IMR-90 (cell line): ENCODE results near the gene ATXN1. TPM values are rescaled to one million over a fixed set of nuclear protein-coding genes. Genes with fewer than 3 reads are reported as not detected.

Source experiments
- ATAC-seq: fragments of 200-7000 bp; cut with Tn5 transposase; 2 replicates; pipeline ENCODE4 v1.9.1; 2020; ENCODE audit warnings: low read depth, mild to moderate bottlenecking, moderate library complexity
- BruUV-seq: library from RNA; stranded (reverse); fragments of 400-500 nt; replicated peaks from 2 replicates; lab custom pipeline; 2021; lab: Mats Ljungman, UMichigan
- CTCF ChIA-PET: fragments of 300-600 bp; formaldehyde crosslinking; extraction: SDS; loops from one replicate; lab custom pipeline; 2021; ENCODE audit warnings: antibody characterized with exemption; lab: Yijun Ruan, JAX
- POLR2A ChIA-PET: fragments of 300-600 bp; sonication (Branson Sonifier 250); formaldehyde crosslinking; loops from one replicate; lab custom pipeline; 2022; ENCODE audit warnings: antibody characterized with exemption; ENCODE audit not compliant: unreplicated experiment; lab: Charles Lee
- DNase-seq: peaks from one replicate; pipeline ENCODE4 v3.0.0; 2013
- H2AFZ ChIP-seq: replicated peaks from 2 replicates; pipeline ENCODE3; 2013; ENCODE audit warnings: low read length, mild to moderate bottlenecking; ENCODE audit not compliant: poor library complexity
- H2AK5ac ChIP-seq: 2 replicates; pipeline ENCODE4 v1.6.1; 2013; ENCODE audit warnings: low read depth, low read length, inconsistent platforms
- H2AK9ac ChIP-seq: replicated peaks from 2 replicates; pipeline ENCODE3; 2013; ENCODE audit warnings: mild to moderate bottlenecking, low read depth, low read length, moderate library complexity; ENCODE audit not compliant: poor library complexity
- H2BK120ac ChIP-seq: 2 replicates; pipeline ENCODE4 v1.6.1; 2013; ENCODE audit warnings: low read depth, low read length, inconsistent platforms
- H2BK15ac ChIP-seq: 3 replicates; pipeline ENCODE4 v1.6.1; 2013; ENCODE audit warnings: low read depth, low read length, inconsistent platforms
- H2BK20ac ChIP-seq: 2 replicates; pipeline ENCODE4 v1.6.1; 2013; ENCODE audit warnings: low read depth, mild to moderate bottlenecking, inconsistent platforms, low read length, moderate library complexity
- H2BK5ac ChIP-seq: 2 replicates; pipeline ENCODE4 v1.6.1; 2013; ENCODE audit warnings: mild to moderate bottlenecking, low read depth, low read length, inconsistent platforms; ENCODE audit not compliant: poor library complexity, severe bottlenecking
- H3K14ac ChIP-seq: replicated peaks from 2 replicates; pipeline ENCODE4 v1.6.1; 2013; ENCODE audit warnings: low read depth, low read length, inconsistent platforms
- H3K18ac ChIP-seq: 2 replicates; pipeline ENCODE4 v1.6.1; 2013; ENCODE audit warnings: low read depth, low read length, control low read depth
- H3K23ac ChIP-seq: 2 replicates; pipeline ENCODE4 v1.6.1; 2013; ENCODE audit warnings: low read depth, low read length, inconsistent platforms
- H3K27ac ChIP-seq: 2 replicates; pipeline ENCODE4 v1.5.1; 2013; ENCODE audit warnings: mild to moderate bottlenecking, control low read depth, low read length; ENCODE audit not compliant: insufficient read depth
- H3K27me3 ChIP-seq: 2 replicates; pipeline ENCODE4 v1.6.1; 2013; ENCODE audit warnings: low read length; ENCODE audit not compliant: control insufficient read depth, insufficient read depth
- H3K36me3 ChIP-seq: 2 replicates; pipeline ENCODE4 v1.6.1; 2013; ENCODE audit warnings: low read length, mixed read lengths; ENCODE audit not compliant: control insufficient read depth, insufficient read depth
- H3K4ac ChIP-seq: 2 replicates; pipeline ENCODE4 v1.6.1; 2013; ENCODE audit warnings: low read depth, low read length, inconsistent platforms
- H3K4me1 ChIP-seq: 2 replicates; pipeline ENCODE4 v1.6.1; 2013; ENCODE audit warnings: low read length, mixed read lengths; ENCODE audit not compliant: control insufficient read depth, insufficient read depth
- H3K4me2 ChIP-seq: 2 replicates; pipeline ENCODE4 v1.6.1; 2013; ENCODE audit warnings: low read depth, mild to moderate bottlenecking, control low read depth, low read length, moderate library complexity
- H3K4me3 ChIP-seq: 2 replicates; pipeline ENCODE4 v1.5.1; 2013; ENCODE audit warnings: low read depth, mild to moderate bottlenecking, control low read depth, low read length, moderate library complexity; ENCODE audit not compliant: insufficient read depth
- H3K56ac ChIP-seq: 2 replicates; pipeline ENCODE4 v1.6.1; 2013; ENCODE audit warnings: low read length, inconsistent platforms; ENCODE audit not compliant: insufficient read depth; ENCODE audit errors: extremely low read depth
- H3K79me1 ChIP-seq, 2 experiments: 2 replicates each; pipeline ENCODE4 v1.6.1; 2013; ENCODE audit warnings: low read length in 2 of 2, inconsistent platforms in 1 of 2, low read depth in 1 of 2
- H3K9ac ChIP-seq: 2 replicates; pipeline ENCODE4 v1.6.1; 2013; ENCODE audit warnings: low read depth, low read length, control low read depth
- H3K9me1 ChIP-seq: 2 replicates; pipeline ENCODE4 v1.6.1; 2013; ENCODE audit warnings: low read length, inconsistent platforms; ENCODE audit not compliant: insufficient read depth
- H3K9me3 ChIP-seq: 2 replicates; pipeline ENCODE4 v1.6.1; 2013; ENCODE audit warnings: low read length; ENCODE audit not compliant: control insufficient read depth, insufficient read depth
- H4K20me1 ChIP-seq: 2 replicates; pipeline ENCODE4 v1.6.1; 2013; ENCODE audit warnings: low read length, inconsistent platforms; ENCODE audit not compliant: insufficient read depth
- H4K5ac ChIP-seq: 2 replicates; pipeline ENCODE4 v1.6.1; 2013; ENCODE audit warnings: mild to moderate bottlenecking, low read depth, low read length, control low read depth
- H4K8ac ChIP-seq, 2 experiments: 2 replicates each; pipeline ENCODE4 v1.6.1; 2013; ENCODE audit warnings: low read depth in 2 of 2, low read length in 2 of 2, control low read depth in 1 of 2, inconsistent platforms in 1 of 2
- H4K91ac ChIP-seq: 2 replicates; pipeline ENCODE4 v1.6.1; 2013; ENCODE audit warnings: low read depth, low read length, inconsistent platforms; ENCODE audit not compliant: insufficient read depth
- BHLHE40 ChIP-seq: fragments of 150-350 bp; IDR thresholded peaks from 2 replicates; pipeline ENCODE4 v1.6.1; 2016; ENCODE audit warnings: mild to moderate bottlenecking, low read depth, low read length
- CEBPB ChIP-seq: IDR thresholded peaks from 2 replicates; pipeline ENCODE4 v1.6.1; 2012; ENCODE audit warnings: low read depth, low read length, improper control_type of control experiment
- CHD1 ChIP-seq: IDR thresholded peaks from 2 replicates; pipeline ENCODE4 v1.6.1; 2012; ENCODE audit warnings: low read depth, low read length, improper control_type of control experiment
- FOS ChIP-seq: fragments of 150-350 bp; IDR thresholded peaks from 2 replicates; pipeline ENCODE4 v1.6.1; 2016; ENCODE audit warnings: low read depth, low read length
- MAFK ChIP-seq: IDR thresholded peaks from 2 replicates; pipeline ENCODE4 v1.6.1; 2012; ENCODE audit warnings: low read depth, low read length, improper control_type of control experiment
- MAZ ChIP-seq: IDR thresholded peaks from 2 replicates; pipeline ENCODE4 v1.6.1; 2012; ENCODE audit warnings: low read depth, mild to moderate bottlenecking, low read length, improper control_type of control experiment, moderate library complexity, borderline replicate concordance
- MXI1 ChIP-seq: IDR thresholded peaks from 2 replicates; pipeline ENCODE4 v1.6.1; 2012; ENCODE audit warnings: low read depth, mild to moderate bottlenecking, low read length, moderate library complexity, borderline replicate concordance
- NFE2L2 ChIP-seq: fragments of 150-350 bp; IDR thresholded peaks from 2 replicates; pipeline ENCODE4 v1.6.1; 2016; ENCODE audit warnings: low read depth, mild to moderate bottlenecking, low read length
- POLR2A ChIP-seq: IDR thresholded peaks from 2 replicates; pipeline ENCODE4 v1.6.1; 2012; ENCODE audit warnings: mild to moderate bottlenecking, low read depth, low read length
- RAD21 ChIP-seq: IDR thresholded peaks from 2 replicates; pipeline ENCODE4 v1.6.1; 2012; ENCODE audit warnings: low read length, improper control_type of control experiment
- RCOR1 ChIP-seq: IDR thresholded peaks from 2 replicates; pipeline ENCODE4 v1.6.1; 2012; ENCODE audit warnings: mild to moderate bottlenecking, low read length, improper control_type of control experiment; ENCODE audit not compliant: insufficient replicate concordance
- RFX5 ChIP-seq: IDR thresholded peaks from 2 replicates; pipeline ENCODE4 v1.8.0; 2012; ENCODE audit warnings: low read depth, mild to moderate bottlenecking, low read length, moderate library complexity
- SMC3 ChIP-seq: fragments of 150-350 bp; IDR thresholded peaks from 2 replicates; pipeline ENCODE4 v1.6.1; 2016; ENCODE audit warnings: low read depth, mild to moderate bottlenecking, antibody characterized with exemption, low read length, moderate library complexity
- WGBS, 2 experiments: methylation state at CpG; one replicate each; pipeline versions ENCODE4 v1.1.5 to v1.1.7; 2013; ENCODE audit warnings: missing lambda C conversion rate in 2 of 2; ENCODE audit not compliant: insufficient read length in 1 of 2; ENCODE audit errors: extremely low coverage in 2 of 2; 5-methylcytosine and 5-hydroxymethylcytosine counted together
- dilution Hi-C: fragments of 300-500 bp; cut with HindIII; formaldehyde crosslinking; loops from one replicate; pipeline ENCODE4 v1.14.3; 2018; ENCODE audit warnings: low sequenced_read_pairs; ENCODE audit not compliant: unreplicated experiment
- in situ Hi-C: fragments of 300-500 bp; cut with MboI; formaldehyde crosslinking; loops from 3 replicates; pipeline ENCODE4 v1.14.3; 2019; ENCODE audit warnings: low sequenced_read_pairs, inconsistent platforms, mixed read lengths
- intact Hi-C: fragments of 100-400 bp; cut with micrococcal nuclease; formaldehyde crosslinking; loops from 2 replicates; pipeline ENCODE4 v1.10.0; 2022
- polyA plus RNA-seq, 3 experiments: library from polyadenylated mRNA; depleted of rRNA; stranded (reverse); fragments of >200 nt; gene quantifications; 2 replicates each; pipeline ENCODE4 v1.2.3, GENCODE V29; 2012; ENCODE audit warnings: low replicate concordance in 1 of 3
- total RNA-seq: library from RNA; depleted of rRNA; stranded (reverse); fragments of >200 nt; gene quantifications from 2 replicates; pipeline ENCODE4 v1.2.3, GENCODE V29; 2012
- TF ChIP-seq, protein P1 (sequence below): conservative IDR thresholded peaks from 2 replicates; pipeline ENCODE4 v1.5.1; 2012; ENCODE audit warnings: mild to moderate bottlenecking, low read depth, low read length, improper control_type of control experiment

ATXN1 gene
- total and polyA plus RNA-seq, 2 of the 4 experiments (the other 2 are of a cell fraction) = 7.3 to 11.1 TPM

DNA sequence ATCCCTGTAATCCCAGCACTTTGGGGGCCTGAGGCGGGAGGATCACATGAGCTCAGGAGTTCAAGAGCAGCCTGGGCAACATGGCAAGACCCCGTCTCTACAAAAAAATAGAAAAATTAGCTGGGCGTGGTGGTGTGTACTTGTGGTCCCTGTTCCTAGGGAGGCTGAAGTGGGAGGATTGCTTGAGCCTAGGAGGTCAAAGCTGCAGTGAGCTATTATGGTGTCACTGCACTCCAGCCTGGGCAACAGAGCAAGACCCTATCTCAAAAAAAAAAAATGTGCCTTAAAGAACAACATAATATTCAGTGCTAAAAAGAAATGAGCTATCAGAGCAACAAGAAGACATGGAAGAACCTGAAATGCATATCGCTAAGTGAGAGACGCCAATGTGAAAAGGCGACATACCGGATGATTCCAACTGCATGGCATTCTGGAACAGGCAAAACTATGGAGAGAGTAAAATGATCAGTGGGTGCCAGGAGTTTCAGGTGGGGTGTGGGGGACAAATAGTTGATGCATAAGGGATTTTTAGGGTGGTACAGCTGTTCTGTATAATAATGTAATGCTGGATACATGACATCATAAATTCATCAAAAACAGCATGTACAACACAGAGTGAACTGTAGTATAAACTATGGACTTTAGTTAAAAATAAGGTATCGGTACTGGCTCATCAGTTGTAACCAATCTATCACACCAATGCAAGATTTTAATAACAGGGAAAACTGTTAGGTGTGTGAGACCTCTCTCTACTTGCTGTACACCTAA, 442.1 kb downstream of the ATXN1 start (continued):
- TF ChIP-seq MAZ (no peak), CEBPB (no peak), NFE2L2 (no peak), SMC3 (no peak)

DNA sequence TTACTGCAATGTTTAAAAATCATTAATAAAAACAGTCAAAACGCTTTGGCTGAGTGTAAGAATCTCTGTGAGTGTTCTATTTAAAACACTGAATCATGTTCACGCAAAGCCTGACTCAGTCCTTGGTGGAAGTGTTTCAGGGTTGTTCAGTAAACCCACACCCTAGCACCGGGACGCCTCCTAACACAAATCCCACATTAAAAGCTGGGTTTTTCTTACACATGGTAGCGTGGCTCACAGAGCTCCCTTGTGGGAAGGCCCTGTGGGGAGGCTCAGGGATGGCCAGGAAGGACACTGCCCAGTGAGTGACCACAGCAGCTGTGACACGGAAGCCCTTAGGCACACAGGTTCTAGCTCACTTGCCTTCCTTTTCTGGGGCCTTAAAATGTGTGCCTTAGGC, 442.7 kb downstream of the ATXN1 start:
- peak; percentile 32 for ATAC-seq
- TF ChIP-seq, protein P1, sequence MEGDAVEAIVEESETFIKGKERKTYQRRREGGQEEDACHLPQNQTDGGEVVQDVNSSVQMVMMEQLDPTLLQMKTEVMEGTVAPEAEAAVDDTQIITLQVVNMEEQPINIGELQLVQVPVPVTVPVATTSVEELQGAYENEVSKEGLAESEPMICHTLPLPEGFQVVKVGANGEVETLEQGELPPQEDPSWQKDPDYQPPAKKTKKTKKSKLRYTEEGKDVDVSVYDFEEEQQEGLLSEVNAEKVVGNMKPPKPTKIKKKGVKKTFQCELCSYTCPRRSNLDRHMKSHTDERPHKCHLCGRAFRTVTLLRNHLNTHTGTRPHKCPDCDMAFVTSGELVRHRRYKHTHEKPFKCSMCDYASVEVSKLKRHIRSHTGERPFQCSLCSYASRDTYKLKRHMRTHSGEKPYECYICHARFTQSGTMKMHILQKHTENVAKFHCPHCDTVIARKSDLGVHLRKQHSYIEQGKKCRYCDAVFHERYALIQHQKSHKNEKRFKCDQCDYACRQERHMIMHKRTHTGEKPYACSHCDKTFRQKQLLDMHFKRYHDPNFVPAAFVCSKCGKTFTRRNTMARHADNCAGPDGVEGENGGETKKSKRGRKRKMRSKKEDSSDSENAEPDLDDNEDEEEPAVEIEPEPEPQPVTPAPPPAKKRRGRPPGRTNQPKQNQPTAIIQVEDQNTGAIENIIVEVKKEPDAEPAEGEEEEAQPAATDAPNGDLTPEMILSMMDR = no peak
- TF ChIP-seq CHD1 (no peak), RAD21 (no peak), MXI1 (0 out of 2 replicates have a peak, but pooled peaks have one; percentile 24), POLR2A (peak; percentile 31; the same call in 1 of the 2 replicates), MAFK (peak; percentile 21; the same call in 1 of the 2 replicates), FOS (peak; percentile 46; the same call in 1 of the 2 replicates), CEBPB (no peak), MAZ (no peak), SMC3 (no peak), RFX5 (no peak), BHLHE40 (no peak), RCOR1 (no peak)

More for the DNA sequence above, 442.7 kb downstream of the ATXN1 start:
- no peak overlapping the region for H3K56ac ChIP-seq
- peak overlapping the region; percentile 21; the same call in 1 of the 2 replicates for H3K4me2 ChIP-seq
- H3K14ac ChIP-seq = peak overlapping the region; percentile 69
- peak overlapping the region; percentile 73; the same call in 1 of the 2 replicates for H3K23ac ChIP-seq
- H3K27ac ChIP-seq = peak overlapping the region; percentile 62
- H2AK5ac ChIP-seq = peak overlapping the region; percentile 81
- peaks cover 26% of the 10 kb centered on the region for H3K9me1 ChIP-seq
- H4K8ac ChIP-seq = peak overlapping the region in 1 of 2 experiments; percentile 67; a peak in 1 of 4 replicates
- H2AK9ac ChIP-seq = peak overlapping the region; percentile 67
- peaks cover 34% of the 10 kb centered on the region for H4K20me1 ChIP-seq
- peak overlapping the region; percentile 33 for H2BK120ac ChIP-seq
- peak overlapping the region; percentile 51; the same call in 1 of the 2 replicates for H3K18ac ChIP-seq
- no peak overlapping the region for H3K4me3 ChIP-seq
- H2BK15ac ChIP-seq = peak overlapping the region; percentile 85; the same call in 1 of the 3 replicates
- peak overlapping the region; percentile 39 for H2AFZ ChIP-seq
- no peak overlapping the region; the same call in 1 of the 2 replicates for H3K9ac ChIP-seq
- H3K27me3 ChIP-seq = no peaks in the 10 kb centered on the region
- POLR2A ChIA-PET = interaction anchor here (0.6 kb wide), 1 partner anchor 1622 kb away, joined by 3 read pairs; no protein-coding TSS in a partner anchor
- in situ Hi-C loops = no loop called here
- H3K36me3 ChIP-seq = no peaks in the 10 kb centered on the region
- H2BK20ac ChIP-seq = peak overlapping the region; percentile 51
- peak; percentile 90 for DNase-seq
- CTCF ChIA-PET = interaction anchor here (0.6 kb wide), 1 partner anchor 1476 kb away, joined by 4 read pairs; no protein-coding TSS in a partner anchor
- no TSS peak for BruUV-seq
- intact Hi-C loops = no loop called here
- H4K91ac ChIP-seq = peak overlapping the region; percentile 80
- peak overlapping the region; percentile 86 for H3K4ac ChIP-seq
- H3K4me1 ChIP-seq = peaks cover 24% of the 10 kb centered on the region
- peak overlapping the region; percentile 22; the same call in 1 of the 2 replicates for H4K5ac ChIP-seq
- 80% methylated on average over 1 of the region's 6 CpGs; no CpG with 5 or more reads in 1 of the 2 experiments for WGBS, 2 experiments
- dilution Hi-C loops = no loop called here
- no peaks in the 10 kb centered on the region for H3K9me3 ChIP-seq
- peak overlapping the region; percentile 75 for H2BK5ac ChIP-seq
- H3K79me1 ChIP-seq = peaks cover 4 to 32% of the 10 kb centered on the region in 2 experiments; a peak in 2 of 4 replicates
